ENCODE results near the gene ERVK3-1. TPM values are rescaled to one million over a fixed set of nuclear protein-coding genes. Genes with fewer than 3 reads are reported as not detected.
"Not testable (repeated sequence)": the region's sequence is repeated elsewhere in the genome, so short reads cannot be mapped to it uniquely, and the experiment has no call there.

The ERVK3-1 gene
- polyA plus RNA-seq (2011; rRNA removed), result 41.9 and 44.5 TPM in 2 replicates
- 21.7 and 24.7 TPM in 2 replicates for polyA minus RNA-seq (2011; rRNA and poly(A)+ RNA removed)

GRCh38 chr19:58305065-58305931 is at the start of gene ERVK3-1:
TSS of gene ERVK3-1 (plus strand) at chr19:58305377. CDS start at chr19:58312169, 6,792 bp downstream.
- CTCF ChIA-PET, result no interaction called here
- no peaks in the 10 kb centered on the region for H3K27me3 ChIP-seq (ENCODE audit: control insufficient read depth, insufficient read depth, low read length)
- 0 out of 2 replicates have a peak, but pooled peaks have one; percentile 19 for TF ChIP-seq CTCF (IDR thresholded peaks at IDR 0.05; ENCODE audit: low read depth, low read length)
- H3K9me3 ChIP-seq (ENCODE audit: control insufficient read depth, insufficient read depth, low read length), result peaks cover 5% of the 10 kb centered on the region
- POLR2A ChIA-PET, result interaction anchor here (0.7 to 1.0 kb wide), 5 partner anchors 21 to 213 kb away, joined by 3 to 4 read pairs (median 3); partner anchors contain the start of genes ZNF497 and ZNF8
- H3K27ac ChIP-seq (ENCODE audit: low read depth, low read length), result peak within 1 kb of the TSS; percentile 77
- DNase-seq (ENCODE audit: low read depth, low spot score), result peak; percentile 94
- H3K4me3 ChIP-seq (ENCODE audit: low read depth, low read length), result peak within 1 kb of the TSS; percentile 93

- H3K27ac ChIP-seq (ENCODE audit: low read depth, low read length); CTCF ChIA-PET; H3K27me3 ChIP-seq (ENCODE audit: control insufficient read depth, insufficient read depth, low read length); DNase-seq (ENCODE audit: low read depth, low spot score); POLR2A ChIA-PET; H3K4me3 ChIP-seq (ENCODE audit: low read depth, low read length): not testable (repeated sequence)
- peaks cover 96% of the 10 kb centered on the region for H3K9me3 ChIP-seq (ENCODE audit: control insufficient read depth, insufficient read depth, low read length)
These were observed 46.9 kb upstream of the ERVK3-1 start for GRCh38 chr19:58258259-58258658.

GRCh38 chr19:58261600-58261967 is 43.6 kb upstream of the ERVK3-1 start:
- CTCF ChIA-PET, result no interaction called here
- no peak for TF ChIP-seq CTCF (IDR thresholded peaks at IDR 0.05; ENCODE audit: low read depth, low read length)
- POLR2A ChIA-PET, result no interaction called here

GRCh38 chr19:58261968-58262921 is 42.9 kb upstream of the ERVK3-1 start:
- POLR2A ChIA-PET, result no interaction called here
- no peak for TF ChIP-seq CTCF (IDR thresholded peaks at IDR 0.05; ENCODE audit: low read depth, low read length)
- Histone ChIP-seq H3K4me3 (ENCODE audit: low read depth, low read length) (no peak overlapping the region), H3K27ac (ENCODE audit: low read depth, low read length) (no peak overlapping the region), H3K27me3 (ENCODE audit: control insufficient read depth, insufficient read depth, low read length) (no peaks in the 10 kb centered on the region), H3K9me3 (ENCODE audit: control insufficient read depth, insufficient read depth, low read length) (peaks cover 98% of the 10 kb centered on the region)
- no peak for DNase-seq (ENCODE audit: low read depth, low spot score)
- CTCF ChIA-PET, result no interaction called here

More at GRCh38 chr19:58261600-58261967, 43.6 kb upstream of the ERVK3-1 start:
- Histone ChIP-seq H3K4me3 (ENCODE audit: low read depth, low read length) (no peak overlapping the region), H3K27ac (ENCODE audit: low read depth, low read length) (no peak overlapping the region), H3K9me3 (ENCODE audit: control insufficient read depth, insufficient read depth, low read length) (peaks cover 98% of the 10 kb centered on the region), H3K27me3 (ENCODE audit: control insufficient read depth, insufficient read depth, low read length) (no peaks in the 10 kb centered on the region)
- DNase-seq (ENCODE audit: low read depth, low spot score), result no peak

GRCh38 chr19:58262922-58263296 is 42.3 kb upstream of the ERVK3-1 start:
- DNase-seq (ENCODE audit: low read depth, low spot score), result no peak
- CTCF ChIA-PET, result no interaction called here
- POLR2A ChIA-PET, result no interaction called here
- Histone ChIP-seq H3K4me3 (ENCODE audit: low read depth, low read length) (no peak overlapping the region), H3K27ac (ENCODE audit: low read depth, low read length) (no peak overlapping the region), H3K9me3 (ENCODE audit: control insufficient read depth, insufficient read depth, low read length) (peaks cover 98% of the 10 kb centered on the region), H3K27me3 (ENCODE audit: control insufficient read depth, insufficient read depth, low read length) (no peaks in the 10 kb centered on the region)
- TF ChIP-seq CTCF (IDR thresholded peaks at IDR 0.05; ENCODE audit: low read depth, low read length), result no peak
